GM18498 (cell line): ENCODE results near the gene DNAJB8.

Experiments used
- ATAC-seq: cut with Tn5 transposase; IDR thresholded peaks from one replicate; pipeline ENCODE4 v1.9.1; 2021; ENCODE audit warnings: mild to moderate bottlenecking, moderate library complexity; ENCODE audit not compliant: unreplicated experiment

DNAJB8 gene

GRCh38 chr3:128448491-128448890 is 18.2 kb downstream of the DNAJB8 start:
- no peak for ATAC-seq

GRCh38 chr3:128447561-128448013 is 19.1 kb downstream of the DNAJB8 start:
- no peak for ATAC-seq

GRCh38 chr3:128446821-128447220 is 19.9 kb downstream of the DNAJB8 start:
- no peak for ATAC-seq

GRCh38 chr3:128445357-128445756 is 21.3 kb downstream of the DNAJB8 start:
- no peak for ATAC-seq

- ATAC-seq = no peak
These were observed 22.9 kb downstream of the DNAJB8 start for GRCh38 chr3:128443771-128444170.

GRCh38 chr3:128442949-128443348 is 23.7 kb downstream of the DNAJB8 start:
- no peak for ATAC-seq

GRCh38 chr3:128442070-128442469 is 24.6 kb downstream of the DNAJB8 start:
- ATAC-seq = no peak

- ATAC-seq = no peak
These were observed 27.5 kb downstream of the DNAJB8 start for GRCh38 chr3:128439226-128439625.

- no peak for ATAC-seq
These were observed 28.1 kb downstream of the DNAJB8 start for GRCh38 chr3:128438488-128439072.

GRCh38 chr3:128436214-128436613 is 30.5 kb downstream of the DNAJB8 start:
- no peak for ATAC-seq

GRCh38 chr3:128435561-128435960 is 31.1 kb downstream of the DNAJB8 start:
- ATAC-seq = no peak

GRCh38 chr3:128435058-128435457 is 31.6 kb downstream of the DNAJB8 start:
- no peak for ATAC-seq

GRCh38 chr3:128434524-128434923 is 32.2 kb downstream of the DNAJB8 start:
- ATAC-seq = no peak

GRCh38 chr3:128433837-128434165 is 32.9 kb downstream of the DNAJB8 start:
- ATAC-seq = no peak

GRCh38 chr3:128432971-128433836 is 33.5 kb downstream of the DNAJB8 start:
- no peak for ATAC-seq

- ATAC-seq = no peak
These were observed 34.3 kb downstream of the DNAJB8 start for GRCh38 chr3:128432301-128432970.

- no peak for ATAC-seq
These were observed 34.8 kb downstream of the DNAJB8 start for GRCh38 chr3:128431803-128432300.

- ATAC-seq = no peak
These were observed 36.0 kb downstream of the DNAJB8 start for GRCh38 chr3:128430731-128431130.

GRCh38 chr3:128430301-128430700 is 36.4 kb downstream of the DNAJB8 start:
- ATAC-seq = no peak

- no peak for ATAC-seq
These were observed 36.9 kb downstream of the DNAJB8 start for GRCh38 chr3:128429751-128430150.

- no peak for ATAC-seq
These were observed 37.4 kb downstream of the DNAJB8 start for GRCh38 chr3:128429275-128429674.
